ENCODE results near the gene STAG3.

- TF ChIP-seq EZH2phosphoT487 (IDR thresholded peaks at IDR 0.05; ENCODE audit: borderline replicate concordance) (no peak), CTCF (conservative IDR thresholded peaks at IDR 0.05; ENCODE audit: low read length) (no peak)
Observed at GRCh38 chr7:100147278-100147677, 30.4 kb upstream of the STAG3 start.
